ENCODE data around the gene VWA5B1. TPM values are rescaled to one million over a fixed set of nuclear protein-coding genes. Genes with fewer than 3 reads are reported as not detected.

VWA5B1 gene
- total and polyA plus RNA-seq, 2 donors (not counting 3 experiments of a cell fraction or from before 2014, with no cell fraction given): not detected

DNA sequence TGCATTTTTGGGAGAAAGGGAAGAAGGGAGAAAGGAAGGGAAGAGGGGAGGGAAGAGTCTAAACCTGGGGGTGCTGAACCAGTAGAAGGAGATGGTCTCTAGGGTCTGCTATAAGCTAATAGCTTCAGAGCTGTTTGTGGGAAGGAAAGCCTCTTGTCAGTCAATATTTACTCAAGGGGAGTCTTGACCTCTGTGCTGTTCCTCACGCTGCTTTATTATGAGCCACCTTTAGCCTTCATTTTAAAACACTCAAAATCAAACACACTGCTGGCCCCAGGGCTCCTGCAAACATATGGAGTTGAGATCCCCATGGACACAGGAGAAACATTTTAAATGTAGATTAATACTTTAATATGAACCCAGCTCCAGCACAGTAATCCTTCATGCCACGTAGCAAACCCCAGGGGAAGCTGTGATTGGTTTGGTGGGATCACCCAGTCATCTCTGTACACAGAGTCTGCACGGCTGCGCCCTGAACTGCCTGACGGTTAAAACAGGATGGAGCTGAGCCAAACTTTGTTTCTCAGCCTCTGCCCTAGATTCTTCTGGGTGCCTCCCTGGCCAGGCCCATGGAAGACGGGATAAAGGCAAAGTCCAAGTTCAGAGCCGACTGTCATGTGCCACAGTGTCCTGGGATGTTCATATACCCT lies 40.2 kb upstream of the VWA5B1 start:
- CTCF ChIA-PET: no interaction called here
- H3K9ac ChIP-seq (replicated peaks; ENCODE audit: extremely low read depth, insufficient read depth, low read length): no peak overlapping the region
- no peaks in the 10 kb centered on the region for H4K20me1 ChIP-seq (replicated peaks; ENCODE audit: control insufficient read depth, extremely low read depth, insufficient read depth, low read length)
- H3K4me1 ChIP-seq (ENCODE audit: control insufficient read depth, extremely low read depth, insufficient read depth, low read length): no peaks in the 10 kb centered on the region
- H3K4me2 ChIP-seq (ENCODE audit: insufficient read depth, low read length): no peak overlapping the region
- POLR2A ChIA-PET: no interaction called here
- DNase-seq (ENCODE audit: low read depth, low spot score) (no peak), FAIRE-seq (no peak)
- H3K27me3 ChIP-seq (ENCODE audit: control insufficient read depth in 2 of 2, insufficient read depth in 2 of 2, low read length in 2 of 2): peaks cover 0 to 6% of the 10 kb centered on the region in 2 experiments
- dilution Hi-C loops (cut with MboI; ENCODE audit: extremely low pct_ligation_motif_present, low sequenced_read_pairs): no loop called here
- H3K9me1 ChIP-seq (replicated peaks; ENCODE audit: control insufficient read depth, extremely low read depth, insufficient read depth, low read length): no peaks in the 10 kb centered on the region
- H2AFZ ChIP-seq (ENCODE audit: low read depth, low read length): no peak overlapping the region
- no TSS peak for BruUV-seq (replicated peaks)
- H3K36me3 ChIP-seq (ENCODE audit: control insufficient read depth in 2 of 2, extremely low read depth in 1 of 2, insufficient read depth in 2 of 2, low read length in 2 of 2): no peaks in the 10 kb centered on the region
- TF ChIP-seq POLR2AphosphoS5 (IDR thresholded peaks at IDR 0.05; ENCODE audit: insufficient read depth, low read depth, low read length) (no peak), MYC (IDR thresholded peaks at IDR 0.05; ENCODE audit: low read depth, low read length) (no peak), JUN (IDR thresholded peaks at IDR 0.05; ENCODE audit: borderline replicate concordance, insufficient read depth, insufficient read length, low read depth) (no peak), POLR2A (IDR thresholded peaks at IDR 0.05; ENCODE audit: low read depth, low read length) (no peak), FOS (IDR thresholded peaks at IDR 0.05; ENCODE audit: borderline replicate concordance, insufficient read depth, low read length) (no peak), GATA2 (IDR thresholded peaks at IDR 0.05; ENCODE audit: insufficient read depth, insufficient read length, low read depth, low read length) (no peak)
- TF ChIP-seq, protein P1, sequence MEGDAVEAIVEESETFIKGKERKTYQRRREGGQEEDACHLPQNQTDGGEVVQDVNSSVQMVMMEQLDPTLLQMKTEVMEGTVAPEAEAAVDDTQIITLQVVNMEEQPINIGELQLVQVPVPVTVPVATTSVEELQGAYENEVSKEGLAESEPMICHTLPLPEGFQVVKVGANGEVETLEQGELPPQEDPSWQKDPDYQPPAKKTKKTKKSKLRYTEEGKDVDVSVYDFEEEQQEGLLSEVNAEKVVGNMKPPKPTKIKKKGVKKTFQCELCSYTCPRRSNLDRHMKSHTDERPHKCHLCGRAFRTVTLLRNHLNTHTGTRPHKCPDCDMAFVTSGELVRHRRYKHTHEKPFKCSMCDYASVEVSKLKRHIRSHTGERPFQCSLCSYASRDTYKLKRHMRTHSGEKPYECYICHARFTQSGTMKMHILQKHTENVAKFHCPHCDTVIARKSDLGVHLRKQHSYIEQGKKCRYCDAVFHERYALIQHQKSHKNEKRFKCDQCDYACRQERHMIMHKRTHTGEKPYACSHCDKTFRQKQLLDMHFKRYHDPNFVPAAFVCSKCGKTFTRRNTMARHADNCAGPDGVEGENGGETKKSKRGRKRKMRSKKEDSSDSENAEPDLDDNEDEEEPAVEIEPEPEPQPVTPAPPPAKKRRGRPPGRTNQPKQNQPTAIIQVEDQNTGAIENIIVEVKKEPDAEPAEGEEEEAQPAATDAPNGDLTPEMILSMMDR (IDR thresholded peaks at IDR 0.05; ENCODE audit: extremely low read depth in 1 of 2, insufficient read depth in 1 of 2, low read depth in 1 of 2, low read length in 2 of 2): no peak
- TF ChIP-seq, protein P2, sequence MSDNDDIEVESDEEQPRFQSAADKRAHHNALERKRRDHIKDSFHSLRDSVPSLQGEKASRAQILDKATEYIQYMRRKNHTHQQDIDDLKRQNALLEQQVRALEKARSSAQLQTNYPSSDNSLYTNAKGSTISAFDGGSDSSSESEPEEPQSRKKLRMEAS (IDR thresholded peaks at IDR 0.05; ENCODE audit: insufficient read depth, insufficient read length): no peak
- H3K27ac ChIP-seq (ENCODE audit: insufficient read depth, low read depth, low read length): no peak overlapping the region
- no peaks in the 10 kb centered on the region for H3K9me3 ChIP-seq (replicated peaks; ENCODE audit: control insufficient read depth, insufficient read depth, low read length)
- intact Hi-C loops (cut with micrococcal nuclease): no loop called here
- H3K4me3 ChIP-seq (replicated peaks in 1 of 3; ENCODE audit: insufficient read depth in 1 of 3, low read depth in 1 of 3, low read length in 3 of 3): no peak overlapping the region
- H3K79me2 ChIP-seq (ENCODE audit: control insufficient read depth, insufficient read depth, low read length): no peaks in the 10 kb centered on the region
